Smooth muscle cell of the brain vasculature (primary cell): ENCODE measurements around the gene KCNMB1.

ENCODE experiments used
- DNase-seq: peaks from one replicate; pipeline ENCODE4 v3.0.0-alpha.2; 2012; ENCODE audit warnings: low read depth, low spot score

The KCNMB1 gene, protein sequence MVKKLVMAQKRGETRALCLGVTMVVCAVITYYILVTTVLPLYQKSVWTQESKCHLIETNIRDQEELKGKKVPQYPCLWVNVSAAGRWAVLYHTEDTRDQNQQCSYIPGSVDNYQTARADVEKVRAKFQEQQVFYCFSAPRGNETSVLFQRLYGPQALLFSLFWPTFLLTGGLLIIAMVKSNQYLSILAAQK

DNA sequence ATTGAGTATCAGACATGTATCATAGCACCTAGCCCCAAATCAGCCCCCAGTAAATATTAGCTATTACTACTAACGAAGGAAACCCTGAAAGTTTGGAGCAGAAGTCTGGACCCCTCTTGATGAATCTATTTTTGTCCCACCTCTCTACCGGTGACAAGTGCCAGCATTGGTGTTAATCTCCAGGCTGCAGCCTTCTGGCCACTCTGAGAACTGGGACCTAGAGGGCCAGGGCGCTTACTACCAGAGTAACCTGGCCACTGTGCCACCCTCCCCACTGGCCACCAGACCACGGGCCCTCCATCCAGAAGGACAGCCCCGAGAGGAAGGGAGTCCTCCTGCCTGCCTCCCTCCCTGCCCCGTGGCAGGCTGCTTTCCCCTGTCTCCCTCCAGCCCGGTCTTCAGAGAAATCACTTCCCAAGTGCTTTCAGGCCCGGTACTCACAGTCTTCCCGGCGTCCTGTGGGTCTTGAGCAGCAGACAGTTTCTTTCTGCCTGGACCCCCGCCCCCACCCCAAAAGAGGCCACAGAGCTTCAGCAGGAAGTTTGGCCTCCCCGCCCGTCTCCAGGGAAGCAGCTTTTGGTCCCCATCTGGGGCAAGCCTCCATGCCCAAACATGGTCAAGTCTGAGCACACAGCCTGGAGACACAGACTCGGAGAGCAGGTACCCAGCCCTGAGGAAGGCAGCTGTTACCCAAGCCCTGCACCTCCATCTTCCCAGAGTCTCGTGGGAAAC is at the start of gene KCNMB1:
TSS of gene KCNMB1 (minus strand) at position 550 of the 732 bp plus-strand sequence. CDS start 3,920 bp downstream, outside the sequence.
- no peak for DNase-seq

DNA sequence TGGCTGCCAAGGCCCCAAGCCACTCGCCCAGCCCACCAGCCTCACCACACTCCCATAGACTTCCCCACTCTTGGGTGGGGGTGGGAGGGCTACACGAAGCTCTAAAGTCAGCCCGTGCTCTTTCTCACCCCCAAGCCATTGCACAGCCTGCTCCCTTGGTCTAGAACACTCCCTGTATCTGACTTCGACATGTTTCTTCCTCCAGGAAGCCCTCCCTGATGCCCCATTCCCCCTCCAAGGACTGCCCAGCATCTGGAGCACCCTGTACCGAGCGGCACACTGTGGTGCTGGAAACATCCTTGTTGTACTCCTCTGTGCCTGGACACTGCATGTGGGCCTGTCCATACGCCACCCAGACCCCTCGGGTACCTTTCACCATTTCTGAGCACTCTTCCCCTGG is 49.4 kb upstream of the KCNMB1 start:
- DNase-seq, result no peak

GRCh38 chr5:170437621-170438375 is 48.6 kb upstream of the KCNMB1 start:
- no peak for DNase-seq

GRCh38 chr5:170436335-170436734 is 47.2 kb upstream of the KCNMB1 start:
- DNase-seq, result no peak

GRCh38 chr5:170434966-170435605 is 45.9 kb upstream of the KCNMB1 start:
- no peak for DNase-seq

GRCh38 chr5:170432669-170433068 is 43.5 kb upstream of the KCNMB1 start:
- no peak for DNase-seq

DNA sequence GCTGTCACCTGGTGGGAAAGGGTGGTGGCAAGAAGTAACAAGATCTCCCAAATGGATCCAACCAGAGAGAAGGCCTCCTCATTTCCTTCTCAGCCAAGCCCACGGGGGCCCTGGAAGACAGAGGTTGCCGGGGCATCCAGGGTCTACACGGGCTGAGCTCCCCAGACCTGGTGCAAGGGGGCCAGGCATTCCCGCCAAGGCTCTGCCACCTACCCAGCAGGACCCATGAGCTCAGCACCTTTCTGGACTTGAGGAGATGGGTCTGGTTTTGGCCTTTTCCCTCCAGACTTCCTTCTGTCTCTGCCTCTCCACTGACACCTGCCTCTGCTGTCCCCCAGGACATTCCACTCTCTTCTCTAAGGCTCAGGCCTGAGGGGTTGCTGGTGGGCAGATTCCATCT is 42.4 kb upstream of the KCNMB1 start:
- DNase-seq, result no peak

GRCh38 chr5:170430866-170431437 is 41.8 kb upstream of the KCNMB1 start:
- DNase-seq, result no peak

DNA sequence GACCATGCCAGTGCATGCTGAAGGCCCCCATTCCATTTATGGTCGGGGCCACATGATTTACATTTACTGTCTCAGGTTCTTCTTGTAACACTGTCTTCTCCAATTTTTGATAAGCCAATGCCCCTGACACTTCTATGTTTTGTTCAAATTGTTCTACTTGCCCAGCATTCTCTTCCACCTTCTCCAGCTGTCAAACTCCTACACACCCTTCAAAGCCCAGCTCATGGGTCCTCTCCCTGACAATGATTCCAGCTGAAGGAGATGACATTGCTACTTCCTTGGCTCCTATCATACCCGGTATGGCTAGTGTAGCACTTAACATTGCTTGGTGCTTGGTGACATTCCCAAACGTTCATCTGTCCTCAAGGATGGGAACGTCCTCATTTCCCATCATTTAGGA is 41.1 kb upstream of the KCNMB1 start:
- DNase-seq, result no peak

GRCh38 chr5:170429014-170429413 is 39.8 kb upstream of the KCNMB1 start:
- no peak for DNase-seq

DNA sequence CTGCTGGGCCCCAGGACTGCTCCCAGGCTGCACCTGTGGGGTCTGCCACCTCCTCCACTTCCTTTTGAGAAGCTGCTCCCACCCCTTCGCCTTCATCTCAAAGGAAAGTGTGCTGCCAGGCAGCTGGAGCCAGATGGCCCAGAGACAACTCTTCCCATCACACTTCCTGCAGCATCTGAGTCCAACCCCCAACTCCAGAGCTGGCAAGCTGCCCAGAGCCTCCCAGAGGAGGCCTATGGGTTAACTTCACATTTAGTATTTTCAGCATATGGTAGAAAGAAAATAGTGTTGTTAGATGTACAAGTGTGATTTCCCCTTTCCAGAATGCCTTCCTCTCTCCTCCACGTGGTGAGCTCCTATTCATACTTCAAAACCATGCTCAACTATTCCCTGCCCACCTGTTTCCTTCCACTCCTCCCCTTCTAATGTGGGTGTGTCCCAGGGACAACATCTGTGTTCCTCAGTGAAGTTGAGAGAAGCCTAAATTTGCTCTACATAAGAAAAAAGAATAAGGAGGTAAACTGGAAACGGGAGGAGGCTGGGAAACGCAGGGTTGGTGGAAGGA is 38.6 kb upstream of the KCNMB1 start:
- peak; percentile 51 for DNase-seq

DNA sequence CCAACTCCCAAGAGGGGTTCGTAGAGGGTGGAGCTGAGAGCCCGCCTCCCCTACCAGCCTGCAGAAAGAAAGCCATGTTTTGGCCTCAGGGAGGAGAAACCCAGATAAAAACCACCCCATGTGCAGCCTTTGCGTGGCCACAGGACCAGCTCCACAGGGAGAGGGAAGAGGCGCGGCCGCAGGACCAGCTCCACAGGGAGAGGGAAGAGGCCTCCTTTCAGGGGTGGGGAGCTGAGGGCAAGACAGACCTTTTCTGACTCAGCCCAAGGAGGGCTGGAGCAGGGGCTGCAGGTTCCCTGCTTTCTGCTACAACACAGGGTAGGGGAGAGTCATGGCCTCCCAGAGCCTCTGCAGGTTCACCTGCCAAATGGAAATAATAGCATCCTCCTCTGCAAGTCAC is 37.6 kb upstream of the KCNMB1 start:
- no peak for DNase-seq

DNA sequence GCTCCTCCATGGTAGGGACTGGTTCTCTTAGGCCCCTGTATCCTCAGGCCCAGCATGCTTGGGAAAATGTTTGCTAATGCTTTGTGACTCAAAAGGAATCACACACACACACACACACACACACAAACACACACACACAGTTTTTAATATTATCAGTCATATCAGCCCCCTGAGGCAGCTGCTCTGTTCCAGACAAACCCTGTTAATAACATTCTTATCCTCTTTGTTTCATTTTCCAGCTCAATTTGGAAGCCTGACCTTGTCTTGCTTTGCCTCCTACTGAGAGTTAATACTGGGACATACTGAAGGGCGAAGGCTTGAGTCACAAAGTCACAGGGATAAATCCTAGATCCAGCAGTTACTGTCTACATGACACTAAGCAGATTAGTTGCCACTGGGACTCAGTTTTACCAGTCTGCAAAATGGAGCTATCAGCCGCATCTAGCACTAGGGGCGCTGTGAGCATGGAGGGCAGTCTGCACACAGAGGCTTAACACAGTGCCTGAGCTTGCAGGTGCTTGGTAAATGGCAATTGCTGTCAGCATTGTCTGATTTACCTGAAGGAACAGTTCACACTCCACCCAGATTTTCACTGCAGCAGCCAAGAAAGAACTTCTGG is 37.1 kb upstream of the KCNMB1 start:
- no peak for DNase-seq

GRCh38 chr5:170425731-170426130 is 36.6 kb upstream of the KCNMB1 start:
- DNase-seq, result no peak

DNA sequence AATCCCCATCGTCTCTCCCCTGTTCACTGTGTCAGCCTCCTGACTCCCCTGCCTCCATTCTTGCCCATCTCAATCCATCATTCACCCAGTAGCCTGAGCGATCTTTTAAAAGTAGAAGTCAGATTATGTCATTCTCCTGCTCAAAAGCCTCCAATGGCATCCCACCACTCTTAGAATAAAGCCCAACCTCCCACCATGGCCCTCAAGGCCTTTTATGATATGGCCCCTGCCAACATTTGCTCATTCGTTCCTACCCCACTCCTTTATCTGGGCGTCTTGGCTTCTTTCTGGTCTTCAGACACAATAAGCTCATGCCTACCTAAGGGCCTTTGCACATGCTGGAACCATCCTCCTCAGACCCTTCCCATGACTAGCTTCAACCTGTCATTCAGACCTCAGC is 35.5 kb upstream of the KCNMB1 start:
- no peak for DNase-seq

DNA sequence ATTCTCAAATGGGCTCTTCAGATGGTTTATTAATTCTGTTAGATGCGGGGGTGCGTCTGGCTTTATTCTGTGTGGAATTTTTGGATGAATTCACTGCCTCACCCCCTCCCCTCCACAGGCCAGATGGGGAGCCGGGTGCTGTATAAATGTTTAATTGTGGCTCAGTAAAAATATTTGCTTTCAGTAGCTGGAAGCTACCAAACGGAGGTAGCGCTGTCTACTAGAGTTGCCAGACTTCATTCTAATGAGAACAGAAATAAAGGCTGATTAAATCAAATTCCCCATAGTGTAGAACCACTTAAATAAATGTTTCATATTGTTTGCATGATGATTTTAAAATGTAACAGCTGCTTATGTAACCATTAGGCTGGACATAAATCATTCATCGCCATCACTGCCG is 34.5 kb upstream of the KCNMB1 start:
- no peak for DNase-seq

- no peak for DNase-seq
Measured at GRCh38 chr5:170421826-170422225, 32.7 kb upstream of the KCNMB1 start.

DNA sequence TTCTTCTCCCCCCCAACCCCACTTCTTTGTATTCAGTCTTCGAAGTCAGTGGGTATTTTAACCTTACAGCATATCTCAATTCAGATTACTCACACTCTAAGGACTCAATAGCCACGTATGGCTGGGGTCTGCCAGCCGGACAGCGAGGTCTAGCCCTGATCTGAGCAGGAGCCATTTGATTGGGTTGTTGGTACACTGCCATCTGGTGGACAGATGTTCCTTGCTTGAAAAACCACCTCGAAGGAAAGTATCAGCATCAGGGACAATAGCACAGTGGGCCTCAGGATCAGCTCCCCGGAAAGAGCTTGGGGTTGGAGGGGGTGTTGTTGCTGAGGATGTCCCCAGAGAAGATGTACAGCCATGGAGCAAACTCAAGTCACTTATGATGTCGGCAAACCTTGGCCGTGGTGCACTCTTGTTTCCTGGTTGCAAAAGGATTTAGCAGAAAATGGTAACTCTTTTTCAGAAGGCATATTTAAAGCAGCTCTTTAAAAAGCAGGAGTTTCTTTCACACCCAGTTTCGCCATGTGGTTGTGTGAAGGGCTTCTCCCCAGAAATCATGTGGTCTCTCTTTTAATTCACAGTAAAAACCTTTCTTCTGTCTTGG is 31.7 kb upstream of the KCNMB1 start:
- peak; percentile 41 for DNase-seq

- DNase-seq, result no peak
Measured at GRCh38 chr5:170419643-170420042, 30.5 kb upstream of the KCNMB1 start.

GRCh38 chr5:170418736-170419135 is 29.6 kb upstream of the KCNMB1 start:
- DNase-seq, result no peak

DNA sequence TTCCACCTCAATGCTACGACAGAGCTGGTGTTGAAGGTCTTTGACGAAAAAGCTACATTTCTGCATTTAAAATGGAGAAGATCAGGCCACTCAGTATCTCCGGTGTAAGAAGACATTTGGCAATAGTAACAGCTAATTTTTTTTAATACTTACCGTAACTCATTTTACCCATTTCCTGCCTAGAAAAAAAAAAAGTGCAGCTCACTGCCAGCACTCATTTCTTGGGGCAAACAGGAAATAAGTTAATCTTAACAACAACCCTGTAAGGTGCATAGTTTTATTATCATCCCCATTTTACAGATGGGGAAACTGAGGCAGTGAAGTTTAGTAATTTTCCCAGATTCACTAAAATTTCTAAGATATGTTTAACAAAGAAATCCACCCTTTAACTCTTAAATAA is 27.4 kb upstream of the KCNMB1 start:
- DNase-seq, result no peak
